ENCODE measurements around the gene CHI3L1.

The CHI3L1 gene

DNA sequence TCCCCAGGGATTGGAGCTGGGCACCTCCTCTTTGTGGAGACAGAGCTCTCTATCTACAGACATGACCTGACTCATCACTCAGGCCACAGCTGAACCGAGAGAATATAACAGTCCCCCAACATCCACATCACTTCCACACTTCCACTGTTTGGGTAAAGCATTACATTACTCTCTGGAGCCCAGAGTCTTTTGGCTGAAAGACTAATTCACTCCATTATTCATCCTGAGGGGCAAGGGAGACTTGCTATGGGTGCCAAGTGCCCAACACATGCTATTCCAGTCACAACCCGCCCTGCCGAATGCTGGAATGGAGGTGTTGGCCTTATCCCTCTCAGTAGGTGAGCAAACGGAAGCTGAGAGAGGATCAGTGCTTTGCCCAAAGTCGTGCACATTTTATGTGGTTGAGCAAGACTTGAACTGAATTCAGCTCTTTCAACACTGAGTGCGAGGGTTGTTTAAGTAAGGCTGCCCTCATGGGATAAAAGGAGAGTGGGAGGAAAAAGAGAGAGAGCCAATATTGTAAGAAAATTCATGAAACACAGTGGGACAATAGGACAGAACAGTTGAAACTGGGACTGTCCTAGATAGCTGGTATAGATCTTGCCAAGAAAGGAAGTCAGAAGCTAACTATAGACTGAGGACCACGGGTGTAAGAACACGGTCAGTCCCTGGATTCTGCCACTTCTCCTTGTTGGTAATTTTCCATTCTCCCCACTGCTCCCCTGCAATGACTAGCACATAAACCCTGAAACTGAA, 13.5 kb upstream of the CHI3L1 start:
- no peak overlapping the region for H3K4me3 ChIP-seq (ENCODE audit: low read depth, low read length)
- no peak for DNase-seq (ENCODE audit: low read depth, low spot score)
- in situ Hi-C loops (cut with HindIII; ENCODE audit: low sequenced_read_pairs): no loop called here
- TF ChIP-seq, protein P1, sequence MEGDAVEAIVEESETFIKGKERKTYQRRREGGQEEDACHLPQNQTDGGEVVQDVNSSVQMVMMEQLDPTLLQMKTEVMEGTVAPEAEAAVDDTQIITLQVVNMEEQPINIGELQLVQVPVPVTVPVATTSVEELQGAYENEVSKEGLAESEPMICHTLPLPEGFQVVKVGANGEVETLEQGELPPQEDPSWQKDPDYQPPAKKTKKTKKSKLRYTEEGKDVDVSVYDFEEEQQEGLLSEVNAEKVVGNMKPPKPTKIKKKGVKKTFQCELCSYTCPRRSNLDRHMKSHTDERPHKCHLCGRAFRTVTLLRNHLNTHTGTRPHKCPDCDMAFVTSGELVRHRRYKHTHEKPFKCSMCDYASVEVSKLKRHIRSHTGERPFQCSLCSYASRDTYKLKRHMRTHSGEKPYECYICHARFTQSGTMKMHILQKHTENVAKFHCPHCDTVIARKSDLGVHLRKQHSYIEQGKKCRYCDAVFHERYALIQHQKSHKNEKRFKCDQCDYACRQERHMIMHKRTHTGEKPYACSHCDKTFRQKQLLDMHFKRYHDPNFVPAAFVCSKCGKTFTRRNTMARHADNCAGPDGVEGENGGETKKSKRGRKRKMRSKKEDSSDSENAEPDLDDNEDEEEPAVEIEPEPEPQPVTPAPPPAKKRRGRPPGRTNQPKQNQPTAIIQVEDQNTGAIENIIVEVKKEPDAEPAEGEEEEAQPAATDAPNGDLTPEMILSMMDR (IDR thresholded peaks at IDR 0.05; ENCODE audit: low read depth, low read length): no peak

DNA sequence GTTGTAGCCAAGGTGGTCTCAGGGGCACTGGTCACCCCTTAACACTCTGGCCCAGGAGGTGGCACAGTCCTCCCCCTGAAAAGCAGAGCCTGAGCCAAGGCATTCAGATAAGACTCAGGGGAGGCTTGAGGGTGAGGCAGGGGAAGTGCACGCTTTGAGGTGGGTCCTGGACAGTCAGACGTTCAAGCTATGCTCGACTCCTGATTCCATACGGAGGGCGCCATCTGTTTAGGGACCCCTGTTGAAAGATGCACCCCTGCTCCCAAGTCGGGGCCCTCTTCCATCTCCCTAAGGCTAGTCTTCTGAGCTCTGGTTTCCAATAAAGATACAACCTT, 12.9 kb upstream of the CHI3L1 start:
- TF ChIP-seq, protein P1 (IDR thresholded peaks at IDR 0.05; ENCODE audit: low read depth, low read length): no peak
- in situ Hi-C loops (cut with HindIII; ENCODE audit: low sequenced_read_pairs): no loop called here
- H3K4me3 ChIP-seq (ENCODE audit: low read depth, low read length): no peak overlapping the region
- no peak for DNase-seq (ENCODE audit: low read depth, low spot score)

DNA sequence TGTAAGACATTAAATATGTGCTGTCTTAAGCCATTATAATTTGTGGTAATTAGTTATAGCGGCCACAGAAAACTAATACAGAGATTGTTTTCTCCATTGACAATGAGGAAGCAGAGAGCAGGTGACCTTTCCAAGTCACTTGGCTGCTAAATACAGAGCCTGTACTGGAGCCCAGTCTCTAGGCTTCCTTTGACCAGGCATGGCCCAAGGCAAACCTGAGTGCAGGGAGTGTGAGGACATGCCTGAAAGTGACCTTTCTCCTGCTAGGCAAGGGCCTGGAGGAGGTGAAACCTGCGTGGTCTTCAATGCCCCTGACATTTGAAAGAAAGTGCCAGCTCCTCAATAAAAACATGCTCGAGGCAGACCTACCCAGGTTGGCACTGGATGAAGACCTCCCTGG, 12.5 kb upstream of the CHI3L1 start:
- no peak for DNase-seq (ENCODE audit: low read depth, low spot score)
- no peak overlapping the region for H3K4me3 ChIP-seq (ENCODE audit: low read depth, low read length)
- in situ Hi-C loops (cut with HindIII; ENCODE audit: low sequenced_read_pairs): no loop called here

DNA sequence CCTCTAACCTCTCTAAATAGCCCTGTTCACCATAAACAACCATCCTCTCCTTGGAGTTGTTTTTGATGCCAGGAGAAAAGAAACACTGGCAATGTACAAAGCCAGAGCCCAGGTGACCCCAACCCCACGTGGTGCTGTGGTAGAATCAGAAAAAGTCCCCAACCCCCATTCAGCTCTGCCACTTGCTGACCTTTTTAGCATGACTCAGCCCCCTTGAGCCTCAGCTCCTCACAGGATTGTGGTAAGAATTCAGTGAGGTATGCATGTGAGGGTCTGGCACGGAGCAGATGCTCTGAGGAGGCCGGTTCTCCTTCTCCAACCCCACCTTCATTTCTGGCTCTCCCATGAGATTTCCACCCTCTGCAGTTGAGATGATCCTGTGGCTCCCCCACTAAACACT, 11.1 kb upstream of the CHI3L1 start:
- in situ Hi-C loops (cut with HindIII; ENCODE audit: low sequenced_read_pairs): no loop called here
- peak; percentile 70 for DNase-seq (ENCODE audit: low read depth, low spot score)
- no peak overlapping the region for H3K4me3 ChIP-seq (ENCODE audit: low read depth, low read length)
- TF ChIP-seq, protein P1 (IDR thresholded peaks at IDR 0.05; ENCODE audit: low read depth, low read length): no peak

More for the DNA sequence above, 12.5 kb upstream of the CHI3L1 start:
- TF ChIP-seq, protein P1 (IDR thresholded peaks at IDR 0.05; ENCODE audit: low read depth, low read length): no peak

DNA sequence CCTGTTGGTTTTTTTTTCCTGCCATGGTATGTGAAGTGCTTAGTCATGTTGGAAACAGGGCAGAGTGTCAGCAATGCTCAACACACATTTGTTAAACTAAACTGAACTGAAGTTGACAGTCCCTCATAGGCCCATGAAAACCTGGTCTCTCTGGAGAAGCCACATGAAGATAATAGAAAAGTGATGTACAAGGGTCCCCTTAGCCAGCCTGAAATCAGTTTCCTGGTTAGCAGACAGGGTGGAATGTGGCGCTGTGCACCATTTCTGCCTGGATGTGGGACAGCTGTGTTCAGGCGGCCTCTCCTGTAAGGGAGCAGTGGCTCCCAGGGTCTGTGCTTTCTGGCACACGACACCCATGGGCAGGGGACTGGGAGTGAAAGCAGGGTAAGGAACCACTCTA, 9.9 kb upstream of the CHI3L1 start:
- TF ChIP-seq, protein P1 (IDR thresholded peaks at IDR 0.05; ENCODE audit: low read depth, low read length): no peak
- no peak for DNase-seq (ENCODE audit: low read depth, low spot score)

DNA sequence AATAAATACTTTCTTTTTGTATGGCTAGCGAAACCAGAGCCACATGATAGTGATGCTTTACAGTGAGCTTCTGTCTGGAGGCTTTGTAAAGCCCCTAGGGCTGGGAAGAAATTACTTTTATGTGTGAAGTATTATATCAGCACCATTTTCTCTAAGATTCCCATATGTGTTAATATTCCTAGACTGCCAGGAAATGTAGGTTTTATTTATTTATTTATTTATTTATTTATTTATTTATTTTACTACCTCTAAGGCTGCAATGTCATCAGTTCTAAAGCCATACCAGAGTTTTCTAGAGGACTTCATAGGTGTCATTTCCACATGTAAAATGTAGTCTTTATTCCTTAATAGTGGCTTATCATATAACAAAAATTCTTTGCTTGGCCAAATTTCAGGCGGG, 4.4 kb upstream of the CHI3L1 start:
- no peak overlapping the region for H3K4me3 ChIP-seq (ENCODE audit: low read depth, low read length)
- in situ Hi-C loops (cut with HindIII; ENCODE audit: low sequenced_read_pairs): no loop called here
- TF ChIP-seq, protein P1 (IDR thresholded peaks at IDR 0.05; ENCODE audit: low read depth, low read length): no peak
- DNase-seq (ENCODE audit: low read depth, low spot score): no peak

More for the DNA sequence above, 9.9 kb upstream of the CHI3L1 start:
- in situ Hi-C loops (cut with HindIII; ENCODE audit: low sequenced_read_pairs): no loop called here
- no peak overlapping the region for H3K4me3 ChIP-seq (ENCODE audit: low read depth, low read length)
